HG03097 (cell line): ENCODE results near the gene OOSP4B.
"Not testable (repeated sequence)": the region's sequence is repeated elsewhere in the genome, so short reads cannot be mapped to it uniquely, and the experiment has no call there.

Source experiments
- ATAC-seq: cut with Tn5 transposase; IDR thresholded peaks from one replicate; pipeline ENCODE4 v1.9.1; 2021; ENCODE audit not compliant: unreplicated experiment, low FRiP score

The OOSP4B gene

DNA sequence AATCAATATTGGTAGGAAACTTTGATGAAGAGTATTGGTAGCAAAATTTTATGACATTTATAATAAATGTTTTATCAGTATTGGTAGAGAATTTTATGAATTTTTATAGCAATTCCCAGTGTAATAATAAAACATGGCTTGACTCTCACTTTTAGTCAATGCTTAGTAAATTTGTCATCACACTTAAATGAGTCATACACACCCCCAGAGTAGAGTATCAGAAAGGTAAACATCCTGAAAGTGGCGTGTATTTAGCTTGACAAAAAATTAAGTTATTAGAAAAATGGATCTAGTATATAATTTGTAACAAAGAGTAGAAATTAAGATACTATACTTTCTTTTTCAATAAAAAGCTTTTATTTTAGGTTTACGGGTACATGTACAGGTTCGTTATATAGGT, 42.1 kb downstream of the OOSP4B start:
- ATAC-seq = no peak

DNA sequence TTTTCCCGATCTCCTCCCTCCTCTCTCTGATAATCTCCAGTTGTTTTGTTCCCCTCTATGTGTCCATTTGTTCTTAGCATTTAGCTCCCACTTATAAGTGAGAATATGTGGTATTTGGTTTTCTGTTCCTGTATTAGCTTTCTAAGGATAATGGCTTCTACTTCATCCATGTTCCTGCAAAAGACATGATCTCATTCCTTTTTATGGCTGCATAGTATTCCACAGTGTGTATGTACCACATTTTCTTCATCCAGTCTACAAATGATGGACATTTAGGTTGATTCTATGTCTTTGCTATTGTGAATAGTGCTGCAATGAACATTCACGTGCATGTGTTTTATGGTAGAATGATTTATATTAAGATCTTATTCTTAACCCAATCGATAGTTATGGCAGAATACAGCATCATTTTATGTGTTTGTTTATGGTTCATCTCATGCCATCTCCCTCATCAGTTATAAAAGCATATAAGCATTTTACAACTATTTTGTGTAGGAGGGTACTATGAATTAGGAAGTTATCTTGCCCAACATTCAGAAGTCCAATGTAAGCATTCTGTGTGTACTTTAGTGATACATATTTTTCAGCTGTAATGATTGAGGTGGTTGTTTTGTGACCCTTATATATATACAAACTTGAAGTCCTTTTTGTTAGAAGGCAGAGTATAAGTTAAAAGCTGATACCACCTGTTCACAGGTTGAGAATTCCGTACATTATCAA, 42.7 kb downstream of the OOSP4B start:
- no peak for ATAC-seq

DNA sequence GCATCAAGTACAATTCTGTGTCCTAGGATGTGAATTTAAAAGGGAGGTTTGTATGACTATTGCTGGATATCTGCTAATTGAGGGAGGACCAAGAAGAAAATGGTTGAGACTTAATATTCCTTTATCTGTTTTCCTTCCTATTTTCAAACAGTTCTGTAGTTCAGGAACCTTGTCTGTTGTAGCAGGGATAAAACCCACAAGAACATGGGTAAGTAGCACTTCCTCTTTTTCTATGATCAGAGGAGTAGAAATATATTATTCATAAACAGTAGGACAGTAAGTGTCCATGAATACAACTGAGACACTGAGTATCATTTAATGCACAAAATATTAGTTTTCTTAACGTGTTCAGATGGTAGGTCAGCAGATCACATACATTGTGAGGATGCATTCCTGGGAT, 47.1 kb downstream of the OOSP4B start:
- no peak for ATAC-seq

DNA sequence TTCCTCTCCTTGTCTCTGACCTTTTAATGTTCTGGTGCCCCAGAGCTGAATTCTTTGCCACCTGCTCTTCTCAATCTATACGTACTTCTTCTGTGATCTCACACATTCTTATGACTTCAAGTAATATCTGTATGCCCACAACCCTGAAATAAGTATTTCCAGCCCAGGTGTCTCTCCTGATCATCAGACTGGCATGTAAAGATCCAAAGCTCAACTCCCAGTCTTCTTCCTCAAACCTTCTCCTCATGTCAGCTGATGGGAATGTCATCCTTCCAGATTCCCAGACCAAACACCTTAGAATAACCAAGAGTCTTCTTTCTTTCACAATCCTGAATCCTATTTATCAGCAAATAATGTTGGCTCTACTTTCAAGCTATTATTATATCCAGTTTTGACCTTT, 48.8 kb downstream of the OOSP4B start:
- no peak for ATAC-seq

DNA sequence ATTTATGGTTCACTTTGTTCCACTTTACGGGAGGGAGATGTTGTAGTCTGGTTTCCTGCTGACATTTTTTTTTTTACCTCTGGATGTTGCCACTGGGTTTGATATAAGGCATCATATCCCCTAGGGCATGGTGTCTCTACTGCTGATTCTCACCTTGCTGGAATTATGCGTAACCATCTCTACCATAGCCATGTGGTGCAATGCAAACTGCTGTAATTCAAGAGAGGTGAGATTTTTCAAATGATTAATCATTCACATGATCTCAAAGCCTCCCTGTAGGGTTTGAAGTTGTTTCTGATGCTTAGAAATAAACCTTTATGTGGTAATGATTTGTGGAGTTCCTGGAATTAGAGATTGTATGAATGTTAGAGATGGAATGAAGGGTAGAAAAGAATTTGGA, 52.5 kb downstream of the OOSP4B start:
- ATAC-seq = no peak

DNA sequence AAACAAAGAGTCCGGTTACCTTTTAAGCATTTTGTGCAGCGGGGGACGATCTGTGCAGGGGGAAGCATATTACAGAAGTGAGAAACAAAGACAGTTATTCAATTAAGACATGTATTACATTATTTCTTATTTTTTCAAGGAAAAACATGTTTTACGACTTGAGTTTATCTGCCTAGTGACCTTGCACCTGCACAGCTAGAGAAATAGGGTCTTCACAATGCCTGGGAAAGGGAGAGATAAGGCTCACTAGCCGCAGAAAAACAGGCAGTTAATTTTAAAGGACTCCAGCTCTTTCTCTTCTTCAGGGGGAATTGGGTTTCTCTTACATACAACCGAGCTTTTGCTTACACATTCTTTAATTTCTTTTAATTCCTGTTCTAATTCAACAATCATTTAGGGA, 54.7 kb downstream of the OOSP4B start:
- ATAC-seq = not testable (repeated sequence)

DNA sequence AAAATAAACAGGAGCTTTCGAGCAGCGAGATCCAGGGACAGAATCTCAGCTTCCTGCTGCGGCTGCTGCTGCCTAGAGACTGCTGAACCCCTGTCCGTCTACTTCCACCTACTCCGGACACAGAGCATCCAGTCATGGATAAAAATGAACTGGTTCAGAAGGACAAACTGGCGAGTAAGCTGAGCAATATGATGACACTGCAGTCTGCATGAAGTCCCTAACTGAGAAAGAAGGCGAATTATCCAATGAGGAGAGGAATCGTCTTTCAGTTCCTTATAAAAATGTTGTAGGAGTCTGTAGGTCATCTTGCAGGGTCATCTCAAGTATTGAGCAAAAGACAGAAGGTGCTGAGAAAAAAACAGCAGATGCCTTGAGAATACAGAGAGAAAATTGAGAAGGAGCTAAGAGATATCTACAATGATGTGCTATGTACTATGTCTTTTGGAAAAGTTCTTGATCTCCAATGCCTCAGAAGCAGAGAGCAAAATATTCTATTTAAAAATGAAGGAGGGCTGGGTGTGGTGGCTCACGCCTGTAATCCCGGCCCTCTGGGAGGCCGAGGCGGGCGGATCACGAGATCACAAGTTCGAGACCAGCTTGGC, 60.3 kb downstream of the OOSP4B start:
- ATAC-seq = no peak

DNA sequence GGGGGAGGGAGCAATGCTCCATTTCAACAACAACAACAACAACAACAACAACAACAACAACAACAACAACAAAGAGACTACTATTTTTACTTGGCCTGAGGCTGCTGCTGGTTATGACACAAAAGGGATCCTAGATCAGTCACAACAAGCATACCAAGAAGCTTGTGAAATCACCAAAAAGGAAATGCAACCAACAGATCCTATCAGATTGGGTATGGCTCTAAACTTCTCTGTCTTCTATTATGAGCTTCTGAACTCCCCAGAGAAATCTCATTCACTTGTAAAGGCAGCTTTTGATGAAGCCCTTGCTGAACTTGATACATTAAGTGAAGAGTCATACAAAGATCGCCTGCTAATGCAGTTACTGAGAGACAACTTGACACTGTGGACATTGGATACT, 61.0 kb downstream of the OOSP4B start:
- ATAC-seq = no peak

DNA sequence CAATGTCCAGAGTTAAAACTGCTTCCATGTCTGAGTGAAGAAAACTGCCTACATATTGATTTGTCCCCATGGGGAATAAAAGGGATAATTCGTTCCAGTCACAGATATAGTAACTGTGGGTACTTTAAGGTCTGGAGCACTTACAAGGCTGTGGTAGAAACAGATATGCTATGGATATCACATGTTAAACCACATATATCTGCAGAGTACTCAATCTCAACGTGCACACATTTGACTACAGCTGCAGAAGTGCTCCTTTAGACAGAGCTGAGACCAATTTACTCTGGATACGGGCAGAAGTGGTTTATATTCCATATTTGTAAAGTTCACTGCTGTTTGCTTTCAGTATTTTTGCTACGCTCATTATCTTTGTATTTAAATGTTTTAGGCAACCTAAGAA, 61.8 kb downstream of the OOSP4B start:
- ATAC-seq = no peak

DNA sequence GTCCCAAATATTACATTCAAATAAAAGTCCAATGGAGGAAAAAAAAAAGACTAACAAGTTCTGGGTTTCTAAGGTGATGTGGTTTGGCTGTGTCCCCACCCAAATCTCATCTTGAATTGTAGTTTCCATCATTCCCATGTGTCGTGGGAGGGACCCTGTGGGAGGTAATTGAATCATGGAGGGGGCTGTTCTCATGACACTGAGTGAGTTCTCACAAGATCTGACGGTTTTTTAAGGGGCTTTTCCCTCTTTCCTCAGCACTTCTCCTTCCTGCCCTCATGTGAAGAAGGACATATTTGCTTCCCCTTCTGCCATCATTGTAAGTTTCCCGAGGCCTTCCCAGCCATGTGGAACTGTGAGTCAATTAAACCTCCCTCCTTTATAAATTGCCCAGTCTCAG, 63.6 kb downstream of the OOSP4B start:
- no peak for ATAC-seq
